H9 (cell line): ENCODE results near the gene DPH2. TPM values are rescaled to one million over a fixed set of nuclear protein-coding genes. Genes with fewer than 3 reads are reported as not detected.
A peak's percentile ranks its signal among the peaks of the same experiment; 100 is the strongest.

Experiments
- DNase-seq: peaks from one replicate; pipeline ENCODE4 v3.0.0-alpha.2; 2017
- H2AFZ ChIP-seq: one replicate; pipeline ENCODE4 v1.6.1; 2013; ENCODE audit warnings: mild to moderate bottlenecking, low read length, control low read depth, moderate library complexity
- H2AK5ac ChIP-seq: 2 replicates; pipeline ENCODE4 v1.6.1; 2013; ENCODE audit warnings: low read length, control low read depth, mixed read lengths; ENCODE audit not compliant: insufficient read length
- H2BK120ac ChIP-seq: one replicate; pipeline ENCODE4 v1.6.1; 2013; ENCODE audit warnings: low read depth, mild to moderate bottlenecking, low read length, control low read depth, inconsistent platforms; ENCODE audit not compliant: poor library complexity, severe bottlenecking
- H2BK12ac ChIP-seq: 2 replicates; pipeline ENCODE4 v1.6.1; 2013; ENCODE audit warnings: low read length, control low read depth, mixed read lengths, low read depth; ENCODE audit not compliant: insufficient read length
- H2BK15ac ChIP-seq: 2 replicates; pipeline ENCODE4 v1.6.1; 2013; ENCODE audit warnings: low read depth, low read length, control low read depth
- H2BK20ac ChIP-seq: one replicate; pipeline ENCODE4 v1.6.1; 2013; ENCODE audit warnings: low read depth, mild to moderate bottlenecking, low read length, control low read depth, inconsistent platforms; ENCODE audit not compliant: poor library complexity, severe bottlenecking
- H2BK5ac ChIP-seq: 2 replicates; pipeline ENCODE4 v1.6.1; 2013; ENCODE audit warnings: low read length, control low read depth, mixed read lengths; ENCODE audit not compliant: insufficient read length
- H3K14ac ChIP-seq: 2 replicates; pipeline ENCODE4 v1.6.1; 2013; ENCODE audit warnings: low read length, control low read depth; ENCODE audit not compliant: insufficient read depth
- H3K18ac ChIP-seq: 2 replicates; pipeline ENCODE4 v1.6.1; 2013; ENCODE audit warnings: low read depth, mild to moderate bottlenecking, mixed read lengths, low read length, control low read depth; ENCODE audit not compliant: insufficient read length
- H3K23ac ChIP-seq: 2 replicates; pipeline ENCODE4 v1.6.1; 2013; ENCODE audit warnings: low read length, control low read depth, mixed read lengths, low read depth; ENCODE audit not compliant: insufficient read length
- H3K23me2 ChIP-seq: 2 replicates; pipeline ENCODE4 v1.6.1; 2013; ENCODE audit warnings: low read depth, mild to moderate bottlenecking, mixed read lengths, low read length, control low read depth; ENCODE audit not compliant: insufficient read length, poor library complexity, severe bottlenecking
- H3K27ac ChIP-seq: 2 replicates; pipeline ENCODE4 v1.5.1; 2013; ENCODE audit warnings: low read length, control low read depth, mixed read lengths, low read depth; ENCODE audit not compliant: insufficient read length
- H3K27me3 ChIP-seq: 2 replicates; pipeline ENCODE4 v1.6.1; 2013; ENCODE audit warnings: low read length, control low read depth, inconsistent platforms; ENCODE audit not compliant: insufficient read depth
- H3K4ac ChIP-seq: 2 replicates; pipeline ENCODE4 v1.6.1; 2013; ENCODE audit warnings: low read depth, mild to moderate bottlenecking, control low read depth, inconsistent platforms, low read length, moderate library complexity
- H3K4me1 ChIP-seq: 2 replicates; pipeline ENCODE4 v1.6.1; 2013; ENCODE audit warnings: low read length, control low read depth, inconsistent platforms; ENCODE audit not compliant: insufficient read depth
- H3K4me2 ChIP-seq: 2 replicates; pipeline ENCODE4 v1.6.1; 2013; ENCODE audit warnings: low read length, control low read depth, mixed read lengths; ENCODE audit not compliant: insufficient read length, insufficient read depth
- H3K56ac ChIP-seq: 2 replicates; pipeline ENCODE4 v1.6.1; 2013; ENCODE audit warnings: low read depth, mild to moderate bottlenecking, mixed read lengths, low read length, control low read depth; ENCODE audit not compliant: insufficient read length
- H3K79me1 ChIP-seq: 2 replicates; pipeline ENCODE4 v1.6.1; 2013; ENCODE audit warnings: low read depth, mild to moderate bottlenecking, moderate library complexity, low read length, control low read depth, inconsistent platforms; ENCODE audit not compliant: insufficient read depth, poor library complexity, severe bottlenecking
- H3K79me2 ChIP-seq: 2 replicates; pipeline ENCODE4 v1.6.1; 2013; ENCODE audit warnings: low read length, control low read depth, inconsistent platforms; ENCODE audit not compliant: insufficient read depth
- H3K9ac ChIP-seq: 2 replicates; pipeline ENCODE4 v1.6.1; 2013; ENCODE audit warnings: low read length, control low read depth, mixed read lengths; ENCODE audit not compliant: insufficient read length; ENCODE audit errors: extremely low read depth
- H3K9me3 ChIP-seq: one replicate; pipeline ENCODE4 v1.6.1; 2013; ENCODE audit warnings: low read depth, low read length, inconsistent platforms; ENCODE audit not compliant: control insufficient read depth
- H3T11ph ChIP-seq: one replicate; pipeline ENCODE4 v1.6.1; 2013; ENCODE audit warnings: mild to moderate bottlenecking, low read length, control low read depth, inconsistent platforms
- H4K20me1 ChIP-seq: one replicate; pipeline ENCODE4 v1.6.1; 2013; ENCODE audit not compliant: control insufficient read depth, insufficient read length, insufficient read depth
- H4K5ac ChIP-seq: 2 replicates; pipeline ENCODE4 v1.6.1; 2013; ENCODE audit warnings: low read depth, mild to moderate bottlenecking, mixed read lengths, low read length, control low read depth; ENCODE audit not compliant: insufficient read length
- H4K8ac ChIP-seq: replicated peaks from 2 replicates; pipeline ENCODE4 v1.6.1; 2013; ENCODE audit warnings: low read length, control low read depth, mixed read lengths, low read depth; ENCODE audit not compliant: insufficient read length
- H4K91ac ChIP-seq: 2 replicates; pipeline ENCODE4 v1.6.1; 2013; ENCODE audit warnings: low read depth, mild to moderate bottlenecking, moderate library complexity, mixed read lengths, low read length, control low read depth; ENCODE audit not compliant: insufficient read length
- H3K27ac Mint-ChIP-seq, 3 experiments: 2 replicates in 2 of 3; 3 replicates in 1 of 3; pipeline ENCODE4 v1.8.0; 2020 to 2021; ENCODE audit warnings: mixed read lengths in 3 of 3, mild to moderate bottlenecking in 1 of 3, moderate library complexity in 1 of 3
- H3K27me3 Mint-ChIP-seq: 2 replicates; pipeline ENCODE4 v1.8.0; 2021; ENCODE audit warnings: low read depth, mild to moderate bottlenecking, moderate library complexity, mixed read lengths
- H3K36me3 Mint-ChIP-seq, 3 experiments: 2 replicates in 2 of 3; 3 replicates in 1 of 3; pipeline ENCODE4 v1.8.0; 2020 to 2021; ENCODE audit warnings: low read depth in 3 of 3, mixed read lengths in 3 of 3; ENCODE audit not compliant: insufficient read depth in 1 of 3
- H3K4me1 Mint-ChIP-seq, 2 experiments: 2 replicates each; pipeline ENCODE4 v1.8.0; 2020; ENCODE audit warnings: mixed read lengths in 2 of 2
- H3K4me3 Mint-ChIP-seq, 2 experiments: 2 replicates in 1 of 2; 3 replicates in 1 of 2; pipeline ENCODE4 v1.8.0; 2020 to 2021; ENCODE audit warnings: mild to moderate bottlenecking in 2 of 2, mixed read lengths in 2 of 2, moderate library complexity in 1 of 2
- H3K9me3 Mint-ChIP-seq, 2 experiments: 2 replicates in 1 of 2; 3 replicates in 1 of 2; pipeline ENCODE4 v1.8.0; 2020; ENCODE audit warnings: mild to moderate bottlenecking in 2 of 2, mixed read lengths in 2 of 2, moderate library complexity in 1 of 2
- CTCF ChIP-seq: fragments of 200-600 bp; sonication (generic); conservative IDR thresholded peaks from 3 replicates; pipeline ENCODE4 v1.8.0; 2021; ENCODE audit warnings: antibody characterized with exemption, mild to moderate bottlenecking
- WGBS: extraction: QIAGEN DNeasy Blood & Tissue Kit; methylation state at CpG from one replicate; pipeline ENCODE4 v1.1.7; 2013; ENCODE audit warnings: missing lambda C conversion rate, low lambda C conversion rate, mixed read lengths; ENCODE audit not compliant: insufficient read length; ENCODE audit errors: extremely low coverage; 5-methylcytosine and 5-hydroxymethylcytosine counted together
- total RNA-seq: library from RNA; stranded (reverse); gene quantifications from 2 replicates; pipeline ENCODE4 v1.2.1, GENCODE V29; 2021

DPH2 gene
- total RNA-seq, 1 experiment from 2014 or later, result 74.4 TPM

GRCh38 chr1:43970911-43971310, 1.1 kb downstream of the DPH2 start:
- Histone ChIP-seq H3K27ac (no peak overlapping the region), H3T11ph (no peak overlapping the region), H2AK5ac (no peak overlapping the region), H3K23ac (no peak overlapping the region), H2AFZ (no peak overlapping the region), H4K91ac (no peak overlapping the region), H3K79me2 (peaks cover 2% of the 10 kb centered on the region; the same call in 1 of the 2 replicates), H3K4me2 (peak overlapping the region; percentile 81), H2BK120ac (no peak overlapping the region), H3K27me3 (no peaks in the 10 kb centered on the region), H3K4ac (no peak overlapping the region), H2BK12ac (no peak overlapping the region), H4K5ac (no peak overlapping the region), H2BK20ac (no peak overlapping the region), H3K9me3 (no peaks in the 10 kb centered on the region), H3K23me2 (peaks cover 18% of the 10 kb centered on the region), H2BK5ac (no peak overlapping the region), H3K79me1 (peaks cover 8% of the 10 kb centered on the region), H2BK15ac (no peak overlapping the region), H4K20me1 (no peaks in the 10 kb centered on the region), H3K18ac (no peak overlapping the region), H3K9ac (no peak overlapping the region), H4K8ac (no peak overlapping the region), H3K14ac (no peak overlapping the region), H3K56ac (no peak overlapping the region), H3K4me1 (peaks cover 3% of the 10 kb centered on the region; the same call in 1 of the 2 replicates)
- H3K9me3 Mint-ChIP-seq, result no peaks in the 10 kb centered on the region
- no peak overlapping the region for H3K27ac Mint-ChIP-seq
- H3K4me1 Mint-ChIP-seq, result peaks cover 21 to 23% of the 10 kb centered on the region in 2 experiments
- no peak for TF ChIP-seq CTCF
- no CpG with 5 or more reads among the region's 9 CpGs for WGBS
- peaks cover 1% of the 10 kb centered on the region for H3K27me3 Mint-ChIP-seq
- peak overlapping the region; percentile 98 to 100 for H3K4me3 Mint-ChIP-seq
- H3K36me3 Mint-ChIP-seq, result peaks cover 10 to 31% (median 14%) of the 10 kb centered on the region in 3 experiments; a peak in 6 of 7 replicates
- DNase-seq, result no peak
